22Rv1 (cell line): ENCODE results near the gene RPRD2.
"Not testable (repeated sequence)": the region's sequence is repeated elsewhere in the genome, so short reads cannot be mapped to it uniquely, and the experiment has no call there.

Source experiments
- H3K27ac ChIP-seq: fragments of 450-650 bp; 2 replicates; pipeline ENCODE4 v1.5.1; 2017
- CTCF ChIP-seq: fragments of 450-650 bp; IDR thresholded peaks from 2 replicates; pipeline ENCODE4 v1.5.1; 2017; ENCODE audit warnings: mild to moderate bottlenecking
- ZFX ChIP-seq: fragments of 450-650 bp; IDR thresholded peaks from 2 replicates; pipeline ENCODE4 v1.6.1; 2017; ENCODE audit warnings: antibody characterized with exemption, borderline replicate concordance

The RPRD2 gene

GRCh38 chr1:150363426-150364230 lies at the start of gene RPRD2:
RPRD2 (plus strand) TSS chr1:150364147; CDS start chr1:150364715, 568 bp downstream.
- peak within 1 kb of the TSS; percentile 100 for H3K27ac ChIP-seq
- TF ChIP-seq ZFX (no peak), CTCF (no peak)

GRCh38 chr1:150314691-150315090 lies 49.3 kb upstream of the RPRD2 start:
- not testable (repeated sequence) for H3K27ac ChIP-seq

- no peak for TF ChIP-seq ZFX
- TF ChIP-seq CTCF: no peak
- peak overlapping the region; percentile 92 for H3K27ac ChIP-seq
Measured at GRCh38 chr1:150320667-150320978, 43.3 kb upstream of the RPRD2 start.

- no peak for TF ChIP-seq CTCF
- TF ChIP-seq ZFX: no peak
- H3K27ac ChIP-seq: peak overlapping the region; percentile 92
Measured at GRCh38 chr1:150321826-150322166, 42.2 kb upstream of the RPRD2 start.

GRCh38 chr1:150322310-150322709 lies 41.6 kb upstream of the RPRD2 start:
- TF ChIP-seq ZFX: no peak
- no peak for TF ChIP-seq CTCF
- H3K27ac ChIP-seq: peak overlapping the region; percentile 92

GRCh38 chr1:150332651-150333290 lies 31.2 kb upstream of the RPRD2 start:
- TF ChIP-seq ZFX: no peak
- no peak for TF ChIP-seq CTCF
- H3K27ac ChIP-seq: no peak overlapping the region

- no peak for TF ChIP-seq CTCF
- no peak for TF ChIP-seq ZFX
- no peak overlapping the region for H3K27ac ChIP-seq
Measured at GRCh38 chr1:150346316-150346715, 17.6 kb upstream of the RPRD2 start.
